ENCODE data around the gene ATP5PB.

Gene ATP5PB

DNA sequence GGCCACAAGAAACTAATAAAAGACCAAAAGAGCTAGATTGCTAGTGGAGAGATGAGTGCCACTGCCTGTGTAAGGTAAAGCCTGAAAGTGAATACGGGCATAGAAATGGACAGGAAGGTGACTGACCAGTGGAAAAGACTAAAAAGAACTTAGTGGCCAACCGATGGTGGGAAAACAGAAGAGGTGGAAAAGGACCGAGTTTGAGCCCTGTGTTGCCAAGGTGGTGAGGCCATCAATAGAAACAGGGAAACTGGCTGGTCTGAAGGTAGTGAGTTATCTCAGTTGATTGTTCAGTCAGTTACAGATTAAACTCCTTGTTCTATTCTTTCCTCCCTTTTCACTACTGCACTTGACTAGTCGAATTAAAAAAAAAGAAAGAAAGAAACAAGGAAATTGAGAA, 2.7 kb upstream of the ATP5PB start:
- Histone ChIP-seq H3K4me1 (ENCODE audit: control insufficient read depth in 2 of 2, insufficient read depth in 1 of 2, low read depth in 1 of 2, low read length in 2 of 2) (peaks cover 5 to 8% of the 10 kb centered on the region in 2 donors), H2AFZ (ENCODE audit: low read length) (no peak overlapping the region), H3K9me3 (replicated peaks in 1 of 2; ENCODE audit: control insufficient read depth in 2 of 2, insufficient read depth in 1 of 2, low read depth in 1 of 2, low read length in 2 of 2) (no peaks in the 10 kb centered on the region), H3K4me2 (ENCODE audit: insufficient read depth, low read length, poor library complexity, severe bottlenecking) (no peak overlapping the region), H3K27ac (replicated peaks; ENCODE audit: low read length) (no peak overlapping the region), H4K91ac (ENCODE audit: low read depth, low read length, poor library complexity) (no peak overlapping the region), H2BK12ac (ENCODE audit: low read length) (no peak overlapping the region), H3K4ac (ENCODE audit: low read length) (no peak overlapping the region), H4K8ac (ENCODE audit: low read depth, low read length) (no peak overlapping the region), H3K23ac (ENCODE audit: low read depth, low read length, poor library complexity) (no peak overlapping the region), H3K36me3 (replicated peaks in 1 of 2; ENCODE audit: control insufficient read depth in 2 of 2, insufficient read depth in 2 of 2, low read length in 2 of 2) (peaks cover 28 to 71% of the 10 kb centered on the region in 2 donors), H2BK15ac (ENCODE audit: low read length) (no peak overlapping the region), H3K79me1 (ENCODE audit: low read depth, low read length) (peaks cover 6% of the 10 kb centered on the region), H2BK5ac (ENCODE audit: low read length) (no peak overlapping the region), H2AK5ac (ENCODE audit: low read depth, low read length) (no peak overlapping the region), H3K14ac (ENCODE audit: low read length) (no peak overlapping the region), H3K9ac (ENCODE audit: low read depth, low read length, poor library complexity) (no peak overlapping the region), H3K4me3 (ENCODE audit: low read length in 2 of 2) (no peak overlapping the region), H2BK120ac (ENCODE audit: low read depth, low read length) (no peak overlapping the region), H3K18ac (ENCODE audit: low read length) (no peak overlapping the region), H3K27me3 (ENCODE audit: control insufficient read depth in 3 of 3, insufficient read depth in 3 of 3, low read depth in 1 of 3, low read length in 3 of 3) (no peaks in the 10 kb centered on the region)
- WGBS, 2 donors (ENCODE audit: extremely low coverage in 2 of 2, insufficient read length in 2 of 2, insufficient replicate concordance in 1 of 2): no CpG with 5 or more reads among the region's 4 CpGs
- no peak for DNase-seq (ENCODE audit: low spot score)

DNA sequence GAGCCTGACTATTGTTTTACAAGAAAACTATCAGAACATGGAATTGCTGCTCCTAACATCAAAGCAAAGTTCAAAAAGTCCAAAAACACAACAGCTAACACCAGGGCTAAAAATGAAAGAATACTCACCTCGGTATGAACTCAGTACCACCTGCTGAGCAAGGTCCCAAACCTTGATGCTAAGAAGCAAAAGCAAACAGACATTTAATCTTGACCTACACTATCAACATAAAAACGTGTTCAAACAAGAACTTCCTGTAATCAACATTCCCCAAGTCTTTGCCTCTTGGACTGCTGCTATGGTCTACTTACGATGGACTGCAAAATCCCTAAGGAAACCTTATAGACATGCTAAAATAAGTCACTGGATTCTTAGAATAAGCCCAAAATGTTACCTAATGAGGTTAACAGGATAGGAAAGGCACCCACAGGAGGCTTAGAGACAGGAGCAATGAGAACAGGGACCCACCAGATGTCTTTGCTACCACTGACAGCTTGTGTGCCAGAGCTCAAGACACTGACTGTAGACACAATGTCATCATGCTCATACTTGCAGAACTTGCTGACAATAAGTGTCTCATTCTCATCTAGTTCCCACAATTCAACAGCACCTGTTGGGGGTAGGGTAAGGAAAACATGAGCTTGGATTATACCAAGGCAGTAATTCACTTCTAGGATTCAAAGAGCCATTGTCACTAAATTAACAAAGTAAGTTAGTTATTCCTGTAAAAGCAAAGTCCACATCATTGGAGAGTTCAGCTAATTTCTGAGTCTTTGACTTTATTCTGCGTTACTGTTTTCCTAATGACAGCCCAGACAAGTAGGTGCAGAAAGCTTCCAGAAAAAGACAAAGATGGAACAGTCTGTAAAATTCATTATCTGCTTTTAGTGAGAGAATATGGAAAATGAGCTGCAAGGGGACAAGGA, 2.0 kb upstream of the ATP5PB start:
- Histone ChIP-seq H3K27me3 (ENCODE audit: control insufficient read depth in 3 of 3, insufficient read depth in 3 of 3, low read depth in 1 of 3, low read length in 3 of 3) (no peaks in the 10 kb centered on the region), H3K4me3 (ENCODE audit: low read length in 2 of 2) (peak overlapping the region in 1 of 2 donors; percentile 79), H2AFZ (ENCODE audit: low read length) (no peak overlapping the region), H3K18ac (ENCODE audit: low read length) (no peak overlapping the region), H3K9me3 (replicated peaks in 1 of 2; ENCODE audit: control insufficient read depth in 2 of 2, insufficient read depth in 1 of 2, low read depth in 1 of 2, low read length in 2 of 2) (no peaks in the 10 kb centered on the region), H3K4me2 (ENCODE audit: insufficient read depth, low read length, poor library complexity, severe bottlenecking) (no peak overlapping the region), H3K14ac (ENCODE audit: low read length) (no peak overlapping the region), H2BK12ac (ENCODE audit: low read length) (no peak overlapping the region), H2BK120ac (ENCODE audit: low read depth, low read length) (no peak overlapping the region), H3K27ac (replicated peaks; ENCODE audit: low read length) (no peak overlapping the region), H3K23ac (ENCODE audit: low read depth, low read length, poor library complexity) (no peak overlapping the region), H2BK5ac (ENCODE audit: low read length) (no peak overlapping the region), H3K9ac (ENCODE audit: low read depth, low read length, poor library complexity) (no peak overlapping the region), H4K8ac (ENCODE audit: low read depth, low read length) (no peak overlapping the region), H2BK15ac (ENCODE audit: low read length) (no peak overlapping the region), H4K91ac (ENCODE audit: low read depth, low read length, poor library complexity) (no peak overlapping the region), H3K4ac (ENCODE audit: low read length) (no peak overlapping the region), H2AK5ac (ENCODE audit: low read depth, low read length) (no peak overlapping the region), H3K36me3 (replicated peaks in 1 of 2; ENCODE audit: control insufficient read depth in 2 of 2, insufficient read depth in 2 of 2, low read length in 2 of 2) (peaks cover 24 to 66% of the 10 kb centered on the region in 2 donors), H3K79me1 (ENCODE audit: low read depth, low read length) (peaks cover 6% of the 10 kb centered on the region), H3K4me1 (ENCODE audit: control insufficient read depth in 2 of 2, insufficient read depth in 1 of 2, low read depth in 1 of 2, low read length in 2 of 2) (peaks cover 5 to 8% of the 10 kb centered on the region in 2 donors)
- DNase-seq (ENCODE audit: low spot score): no peak
- WGBS, 2 donors (ENCODE audit: extremely low coverage in 2 of 2, insufficient read length in 2 of 2, insufficient replicate concordance in 1 of 2): no CpG with 5 or more reads among the region's 4 CpGs

DNA sequence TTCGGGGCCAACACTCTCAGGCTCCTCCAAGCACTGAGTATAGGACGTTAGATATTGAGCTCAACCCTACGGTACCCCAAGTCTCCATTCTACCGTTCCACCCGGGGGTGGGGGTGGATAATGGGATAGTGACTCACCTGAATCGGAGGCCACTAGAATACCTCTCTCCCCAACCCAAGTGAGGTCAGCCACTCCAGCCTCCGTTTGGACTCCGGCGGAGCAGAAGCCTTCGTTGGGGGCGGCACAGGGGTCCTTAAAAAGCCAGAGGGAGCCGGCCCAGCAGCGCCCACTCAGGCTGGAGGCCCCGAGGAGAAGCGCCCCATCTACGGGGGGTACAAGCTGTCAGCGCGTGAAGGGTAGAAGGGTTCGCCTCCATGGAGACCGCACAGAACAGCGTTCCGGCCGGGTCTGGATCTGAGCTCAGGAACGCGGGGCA, 764 bp upstream of the ATP5PB start:
- peaks cover 5 to 8% of the 10 kb centered on the region in 2 donors for H3K4me1 ChIP-seq (ENCODE audit: control insufficient read depth in 2 of 2, insufficient read depth in 1 of 2, low read depth in 1 of 2, low read length in 2 of 2)
- H2BK12ac ChIP-seq (ENCODE audit: low read length): no peak overlapping the region
- H3K9me3 ChIP-seq (replicated peaks in 1 of 2; ENCODE audit: control insufficient read depth in 2 of 2, insufficient read depth in 1 of 2, low read depth in 1 of 2, low read length in 2 of 2): no peaks in the 10 kb centered on the region
- H3K9ac ChIP-seq (ENCODE audit: low read depth, low read length, poor library complexity): peak overlapping the region; percentile 96
- peak overlapping the region; percentile 62 for H3K4me2 ChIP-seq (ENCODE audit: insufficient read depth, low read length, poor library complexity, severe bottlenecking)
- no peak overlapping the region for H4K91ac ChIP-seq (ENCODE audit: low read depth, low read length, poor library complexity)
- no peak overlapping the region for H3K27ac ChIP-seq (replicated peaks; ENCODE audit: low read length)
- H3K23ac ChIP-seq (ENCODE audit: low read depth, low read length, poor library complexity): peak overlapping the region; percentile 49
- no peak overlapping the region for H3K4ac ChIP-seq (ENCODE audit: low read length)
- peaks cover 6% of the 10 kb centered on the region for H3K79me1 ChIP-seq (ENCODE audit: low read depth, low read length)
- peak overlapping the region; percentile 89 for H2AFZ ChIP-seq (ENCODE audit: low read length)
- no CpG with 5 or more reads among the region's 25 CpGs for WGBS, 2 donors (ENCODE audit: extremely low coverage in 2 of 2, insufficient read length in 2 of 2, insufficient replicate concordance in 1 of 2)
- H2BK15ac ChIP-seq (ENCODE audit: low read length): no peak overlapping the region
- H4K8ac ChIP-seq (ENCODE audit: low read depth, low read length): no peak overlapping the region
- H3K18ac ChIP-seq (ENCODE audit: low read length): peak overlapping the region; percentile 75
- no peak overlapping the region for H3K14ac ChIP-seq (ENCODE audit: low read length)
- H2BK5ac ChIP-seq (ENCODE audit: low read length): no peak overlapping the region
- H3K4me3 ChIP-seq (ENCODE audit: low read length in 2 of 2): peak overlapping the region; percentile 79 to 96
- peak overlapping the region; percentile 43 for H2BK120ac ChIP-seq (ENCODE audit: low read depth, low read length)
- DNase-seq (ENCODE audit: low spot score): no peak
- no peaks in the 10 kb centered on the region for H3K27me3 ChIP-seq (ENCODE audit: control insufficient read depth in 3 of 3, insufficient read depth in 3 of 3, low read depth in 1 of 3, low read length in 3 of 3)
- no peak overlapping the region for H2AK5ac ChIP-seq (ENCODE audit: low read depth, low read length)
- H3K36me3 ChIP-seq (replicated peaks in 1 of 2; ENCODE audit: control insufficient read depth in 2 of 2, insufficient read depth in 2 of 2, low read length in 2 of 2): peaks cover 17 to 65% of the 10 kb centered on the region in 2 donors

DNA sequence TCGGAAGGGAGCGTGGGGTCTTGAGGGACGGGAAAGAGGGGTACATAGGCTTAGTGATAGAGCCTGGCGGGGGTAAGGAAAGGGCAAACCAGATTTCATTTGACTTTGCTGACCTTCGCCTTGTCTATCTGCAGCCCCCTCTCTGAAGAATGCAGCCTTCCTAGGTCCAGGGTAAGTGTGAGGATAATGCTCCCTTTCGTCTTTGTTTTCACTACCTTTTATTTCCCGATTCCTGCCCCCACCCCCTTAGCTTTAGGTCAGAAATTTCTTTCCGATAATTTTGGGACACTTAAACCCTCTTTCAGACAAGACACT, 396 bp downstream of the ATP5PB start:
- no peak overlapping the region for H4K91ac ChIP-seq (ENCODE audit: low read depth, low read length, poor library complexity)
- no peak overlapping the region for H2AK5ac ChIP-seq (ENCODE audit: low read depth, low read length)
- no peaks in the 10 kb centered on the region for H3K27me3 ChIP-seq (ENCODE audit: control insufficient read depth in 3 of 3, insufficient read depth in 3 of 3, low read depth in 1 of 3, low read length in 3 of 3)
- peaks cover 6% of the 10 kb centered on the region for H3K79me1 ChIP-seq (ENCODE audit: low read depth, low read length)
- H3K27ac ChIP-seq (replicated peaks; ENCODE audit: low read length): peak overlapping the region; percentile 71
- no peak overlapping the region for H3K4ac ChIP-seq (ENCODE audit: low read length)
- peak overlapping the region; percentile 69 for H3K4me2 ChIP-seq (ENCODE audit: insufficient read depth, low read length, poor library complexity, severe bottlenecking)
- no peak for DNase-seq (ENCODE audit: low spot score)
- H2BK120ac ChIP-seq (ENCODE audit: low read depth, low read length): no peak overlapping the region
- peak overlapping the region; percentile 93 for H3K9ac ChIP-seq (ENCODE audit: low read depth, low read length, poor library complexity)
- peaks cover 5 to 8% of the 10 kb centered on the region in 2 donors for H3K4me1 ChIP-seq (ENCODE audit: control insufficient read depth in 2 of 2, insufficient read depth in 1 of 2, low read depth in 1 of 2, low read length in 2 of 2)
- peak overlapping the region; percentile 93 for H3K18ac ChIP-seq (ENCODE audit: low read length)
- peak overlapping the region; percentile 79 to 88 for H3K4me3 ChIP-seq (ENCODE audit: low read length in 2 of 2)
- peaks cover 13 to 65% of the 10 kb centered on the region in 2 donors for H3K36me3 ChIP-seq (replicated peaks in 1 of 2; ENCODE audit: control insufficient read depth in 2 of 2, insufficient read depth in 2 of 2, low read length in 2 of 2)
- no CpG with 5 or more reads among the region's 8 CpGs for WGBS, 2 donors (ENCODE audit: extremely low coverage in 2 of 2, insufficient read length in 2 of 2, insufficient replicate concordance in 1 of 2)
- H3K9me3 ChIP-seq (replicated peaks in 1 of 2; ENCODE audit: control insufficient read depth in 2 of 2, insufficient read depth in 1 of 2, low read depth in 1 of 2, low read length in 2 of 2): no peaks in the 10 kb centered on the region
- peak overlapping the region; percentile 70 for H3K23ac ChIP-seq (ENCODE audit: low read depth, low read length, poor library complexity)
- H3K14ac ChIP-seq (ENCODE audit: low read length): peak overlapping the region; percentile 50
- peak overlapping the region; percentile 97 for H4K8ac ChIP-seq (ENCODE audit: low read depth, low read length)
- no peak overlapping the region for H2BK15ac ChIP-seq (ENCODE audit: low read length)
- H2BK12ac ChIP-seq (ENCODE audit: low read length): no peak overlapping the region
- peak overlapping the region; percentile 89 for H2AFZ ChIP-seq (ENCODE audit: low read length)
- no peak overlapping the region for H2BK5ac ChIP-seq (ENCODE audit: low read length)
